SK-N-SH treated with all-trans-retinoic acid at 6 μM for 48 hours (cell line): ENCODE data around the gene BPIFB4.

Experiments used
- ATAC-seq: fragments of 200-7000 bp; cut with Tn5 transposase; 3 replicates; pipeline ENCODE4 v1.9.1; 2020; ENCODE audit warnings: mild to moderate bottlenecking, moderate library complexity
- BACH2 ChIP-seq: fragments of 250-450 bp; sonication (Bioruptor Pico); IDR thresholded peaks from 2 replicates; pipeline ENCODE4 v1.9.0; 2021; ENCODE audit warnings: mild to moderate bottlenecking, borderline replicate concordance
- CSDC2 ChIP-seq: fragments of 250-450 bp; sonication (Bioruptor Pico); IDR thresholded peaks from 2 replicates; pipeline ENCODE4 v1.5.0; 2020; ENCODE audit warnings: mild to moderate bottlenecking, moderate library complexity
- CSRNP3 ChIP-seq: fragments of 250-450 bp; sonication (Bioruptor Pico); IDR thresholded peaks from 2 replicates; pipeline ENCODE4 v1.5.1; 2021; ENCODE audit warnings: mild to moderate bottlenecking, moderate library complexity
- ISL1 ChIP-seq: fragments of 250-450 bp; sonication (Bioruptor Pico); IDR thresholded peaks from 2 replicates; pipeline ENCODE4 v2.1.2; 2022; ENCODE audit warnings: mild to moderate bottlenecking, moderate library complexity
- PATZ1 ChIP-seq: fragments of 250-450 bp; sonication (Bioruptor Pico); IDR thresholded peaks from 2 replicates; pipeline ENCODE4 v1.8.0; 2020; ENCODE audit warnings: mild to moderate bottlenecking, moderate library complexity, borderline replicate concordance
- PPARA ChIP-seq: fragments of 250-450 bp; sonication (Bioruptor Pico); IDR thresholded peaks from 2 replicates; pipeline ENCODE4 v1.5.0; 2020; ENCODE audit warnings: mild to moderate bottlenecking, borderline replicate concordance
- SNAI2 ChIP-seq: fragments of 250-450 bp; sonication (Bioruptor Pico); IDR thresholded peaks from 2 replicates; pipeline ENCODE4 v1.5.0; 2020; ENCODE audit warnings: mild to moderate bottlenecking, moderate library complexity
- TCF4 ChIP-seq: fragments of 250-450 bp; sonication (Bioruptor Pico); IDR thresholded peaks from 2 replicates; pipeline ENCODE4 v1.8.0; 2021; ENCODE audit warnings: mild to moderate bottlenecking, moderate library complexity, borderline replicate concordance
- ZC3H10 ChIP-seq: fragments of 250-450 bp; sonication (Bioruptor Pico); IDR thresholded peaks from 2 replicates; pipeline ENCODE4 v1.5.1; 2021; ENCODE audit warnings: mild to moderate bottlenecking, moderate library complexity
- ZFP30 ChIP-seq: fragments of 450-650 bp; formaldehyde crosslinking; IDR thresholded peaks from 2 replicates; pipeline ENCODE4 v1.5.0; 2022; ENCODE audit warnings: mild to moderate bottlenecking, moderate library complexity
- ZNF565 ChIP-seq: fragments of 450-650 bp; formaldehyde crosslinking; conservative IDR thresholded peaks from 2 replicates; pipeline ENCODE4 v1.5.0; 2020; ENCODE audit warnings: low read depth, mild to moderate bottlenecking, moderate library complexity
- TF ChIP-seq, protein P1 (sequence below): fragments of 250-450 bp; sonication (Bioruptor Pico); IDR thresholded peaks from 2 replicates; pipeline ENCODE4 v1.5.0; 2020; ENCODE audit warnings: mild to moderate bottlenecking, moderate library complexity
- TF ChIP-seq, protein P2 (sequence below): fragments of 250-450 bp; sonication (Bioruptor Pico); IDR thresholded peaks from 2 replicates; pipeline ENCODE4 v1.5.1; 2020; ENCODE audit warnings: low read depth, mild to moderate bottlenecking, moderate library complexity

The BPIFB4 gene

GRCh38 chr20:33131949-33132473, 52.6 kb downstream of the BPIFB4 start (continued):
- TF ChIP-seq PATZ1 (CRISPR knock-in tag) (no peak), BACH2 (no peak), PPARA (CRISPR knock-in tag) (no peak), TCF4 (CRISPR knock-in tag) (no peak)

GRCh38 chr20:33132513-33133372, 53.3 kb downstream of the BPIFB4 start:
- TF ChIP-seq, protein P1, sequence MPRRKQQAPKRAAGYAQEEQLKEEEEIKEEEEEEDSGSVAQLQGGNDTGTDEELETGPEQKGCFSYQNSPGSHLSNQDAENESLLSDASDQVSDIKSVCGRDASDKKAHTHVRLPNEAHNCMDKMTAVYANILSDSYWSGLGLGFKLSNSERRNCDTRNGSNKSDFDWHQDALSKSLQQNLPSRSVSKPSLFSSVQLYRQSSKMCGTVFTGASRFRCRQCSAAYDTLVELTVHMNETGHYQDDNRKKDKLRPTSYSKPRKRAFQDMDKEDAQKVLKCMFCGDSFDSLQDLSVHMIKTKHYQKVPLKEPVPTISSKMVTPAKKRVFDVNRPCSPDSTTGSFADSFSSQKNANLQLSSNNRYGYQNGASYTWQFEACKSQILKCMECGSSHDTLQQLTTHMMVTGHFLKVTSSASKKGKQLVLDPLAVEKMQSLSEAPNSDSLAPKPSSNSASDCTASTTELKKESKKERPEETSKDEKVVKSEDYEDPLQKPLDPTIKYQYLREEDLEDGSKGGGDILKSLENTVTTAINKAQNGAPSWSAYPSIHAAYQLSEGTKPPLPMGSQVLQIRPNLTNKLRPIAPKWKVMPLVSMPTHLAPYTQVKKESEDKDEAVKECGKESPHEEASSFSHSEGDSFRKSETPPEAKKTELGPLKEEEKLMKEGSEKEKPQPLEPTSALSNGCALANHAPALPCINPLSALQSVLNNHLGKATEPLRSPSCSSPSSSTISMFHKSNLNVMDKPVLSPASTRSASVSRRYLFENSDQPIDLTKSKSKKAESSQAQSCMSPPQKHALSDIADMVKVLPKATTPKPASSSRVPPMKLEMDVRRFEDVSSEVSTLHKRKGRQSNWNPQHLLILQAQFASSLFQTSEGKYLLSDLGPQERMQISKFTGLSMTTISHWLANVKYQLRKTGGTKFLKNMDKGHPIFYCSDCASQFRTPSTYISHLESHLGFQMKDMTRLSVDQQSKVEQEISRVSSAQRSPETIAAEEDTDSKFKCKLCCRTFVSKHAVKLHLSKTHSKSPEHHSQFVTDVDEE = no peak
- TF ChIP-seq SNAI2 (no peak), ZNF565 (CRISPR knock-in tag) (no peak), PATZ1 (CRISPR knock-in tag) (no peak)
- no peak for ATAC-seq

- no peak; the same call in 2 of the 3 replicates for ATAC-seq
- TF ChIP-seq PPARA (CRISPR knock-in tag) = no peak
- TF ChIP-seq, all 23 proteins: peak for 0
These were observed 54.0 kb downstream of the BPIFB4 start for GRCh38 chr20:33133373-33133941.

DNA sequence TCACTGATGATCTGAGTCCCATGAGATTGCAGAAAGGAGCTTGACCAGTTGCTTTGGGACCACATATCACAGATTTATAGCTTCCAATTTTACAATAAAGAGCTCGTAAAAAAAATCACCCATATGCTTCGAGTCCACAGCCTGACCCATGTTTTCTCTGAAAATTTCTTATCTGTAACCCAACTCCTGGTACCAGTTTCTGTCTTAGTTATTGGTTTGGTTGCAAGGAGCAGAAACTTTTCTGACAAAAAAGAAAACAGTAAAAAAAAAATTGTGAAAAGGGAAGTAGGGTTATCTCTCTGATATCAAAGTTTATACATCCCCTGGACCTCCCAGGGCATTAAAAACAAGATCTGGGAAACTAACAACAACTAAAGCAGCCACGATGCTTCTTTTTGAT, 57.8 kb downstream of the BPIFB4 start:
- TF ChIP-seq ZFP30 (CRISPR knock-in tag) (no peak), CSDC2 (CRISPR knock-in tag) (no peak), PATZ1 (CRISPR knock-in tag) (no peak), ZC3H10 (CRISPR knock-in tag) (no peak), ISL1 (CRISPR knock-in tag) (no peak), PPARA (CRISPR knock-in tag) (no peak), CSRNP3 (CRISPR knock-in tag) (no peak)
- TF ChIP-seq, protein P1 = no peak
- TF ChIP-seq, protein P2, sequence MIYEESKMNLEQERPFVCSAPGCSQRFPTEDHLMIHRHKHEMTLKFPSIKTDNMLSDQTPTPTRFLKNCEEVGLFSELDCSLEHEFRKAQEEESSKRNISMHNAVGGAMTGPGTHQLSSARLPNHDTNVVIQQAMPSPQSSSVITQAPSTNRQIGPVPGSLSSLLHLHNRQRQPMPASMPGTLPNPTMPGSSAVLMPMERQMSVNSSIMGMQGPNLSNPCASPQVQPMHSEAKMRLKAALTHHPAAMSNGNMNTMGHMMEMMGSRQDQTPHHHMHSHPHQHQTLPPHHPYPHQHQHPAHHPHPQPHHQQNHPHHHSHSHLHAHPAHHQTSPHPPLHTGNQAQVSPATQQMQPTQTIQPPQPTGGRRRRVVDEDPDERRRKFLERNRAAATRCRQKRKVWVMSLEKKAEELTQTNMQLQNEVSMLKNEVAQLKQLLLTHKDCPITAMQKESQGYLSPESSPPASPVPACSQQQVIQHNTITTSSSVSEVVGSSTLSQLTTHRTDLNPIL (CRISPR knock-in tag) = no peak
- ATAC-seq = no peak
